ENCODE results near the gene RPS19. TPM values are rescaled to one million over a fixed set of nuclear protein-coding genes. Genes with fewer than 3 reads are reported as not detected.
A peak's percentile ranks its signal among the peaks of the same experiment; 100 is the strongest.
"Not testable (repeated sequence)": the region's sequence is repeated elsewhere in the genome, so short reads cannot be mapped to it uniquely, and the experiment has no call there.

RPS19 gene
- total and polyA plus RNA-seq, 9 donors, result 2,442 to 4,411 (median 2,569) TPM

DNA sequence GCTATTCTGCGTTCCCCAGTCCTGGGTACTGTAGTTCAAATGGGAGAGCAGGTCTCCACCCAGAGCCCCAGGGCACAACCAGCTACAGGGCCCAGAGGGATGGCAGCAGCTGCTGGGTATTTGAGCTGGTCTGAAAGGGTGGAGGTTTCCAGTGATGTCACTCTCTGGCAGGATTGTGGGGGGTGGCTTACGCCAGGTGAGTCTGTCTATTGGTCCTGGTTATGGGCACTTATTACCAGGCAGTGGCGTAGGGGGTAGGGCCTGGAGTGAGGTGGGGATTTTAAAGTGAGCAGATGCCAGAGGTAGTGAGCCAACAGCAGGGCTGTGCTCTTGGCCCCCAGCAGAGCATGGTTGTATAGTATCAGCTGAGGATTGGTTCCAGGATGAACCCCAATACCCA, 6.2 kb downstream of the RPS19 start:
- Histone ChIP-seq H3K9me3 (replicated peaks; ENCODE audit: control insufficient read depth, low read depth, low read length) (no peaks in the 10 kb centered on the region), H3K27me3 (ENCODE audit: control insufficient read depth, insufficient read depth, low read length) (no peaks in the 10 kb centered on the region), H3K4me3 (ENCODE audit: low read length) (no peak overlapping the region), H3K27ac (ENCODE audit: low read length) (no peak overlapping the region), H3K4me1 (ENCODE audit: control insufficient read depth, insufficient read depth, low read length) (peaks cover 15% of the 10 kb centered on the region), H3K36me3 (ENCODE audit: control insufficient read depth, insufficient read depth, low read length) (peaks cover 88% of the 10 kb centered on the region)
- 85% methylated on average over 3 of the region's 3 CpGs for WGBS (ENCODE audit: insufficient coverage)
- no peak for DNase-seq

DNA sequence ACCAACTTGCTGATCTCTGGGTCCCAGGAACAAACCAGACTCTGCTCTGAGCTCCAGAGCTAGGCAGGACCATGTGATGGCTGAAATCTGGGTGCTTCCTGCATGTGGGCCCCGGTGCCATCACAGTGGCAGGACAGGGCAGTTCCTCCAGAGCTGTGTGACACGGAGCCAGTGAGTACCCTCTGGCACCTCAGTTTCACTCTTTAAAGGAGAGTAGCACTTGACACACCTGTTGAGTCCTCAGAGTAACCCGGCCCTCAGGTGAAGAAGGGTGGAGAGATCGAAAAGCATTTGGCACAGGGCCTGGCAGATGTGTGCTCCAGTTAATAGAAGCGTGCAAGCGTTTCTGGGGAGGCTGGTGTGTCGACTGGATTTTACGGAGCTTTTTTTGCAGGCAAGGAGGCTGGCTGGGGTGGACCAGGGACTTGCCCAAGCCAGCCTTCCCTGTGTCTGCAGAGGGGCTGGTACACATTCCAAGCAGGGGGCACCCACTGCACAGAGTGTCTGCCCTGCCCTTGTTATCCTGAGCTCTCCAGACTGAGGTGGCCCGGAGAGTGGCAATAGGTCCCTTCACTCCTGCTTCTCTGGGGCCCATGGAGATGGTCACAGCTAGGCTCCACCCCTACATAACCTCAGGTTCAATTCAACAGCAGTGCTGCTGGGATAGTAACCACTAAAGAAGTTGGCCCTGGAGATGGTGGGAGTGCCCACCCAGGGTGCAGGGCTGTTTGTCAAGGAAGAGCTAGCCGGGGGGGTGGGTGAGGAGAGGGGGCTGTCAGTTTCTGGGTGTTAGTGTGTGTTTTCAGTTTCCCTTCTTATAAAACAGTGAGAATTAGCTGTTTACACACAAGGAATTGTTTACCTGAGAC, 8.3 kb downstream of the RPS19 start:
- no peak for DNase-seq
- no peaks in the 10 kb centered on the region for H3K27me3 ChIP-seq (ENCODE audit: control insufficient read depth, insufficient read depth, low read length)
- H3K9me3 ChIP-seq (replicated peaks; ENCODE audit: control insufficient read depth, low read depth, low read length), result no peaks in the 10 kb centered on the region
- peaks cover 8% of the 10 kb centered on the region for H3K4me1 ChIP-seq (ENCODE audit: control insufficient read depth, insufficient read depth, low read length)
- no peak overlapping the region for H3K27ac ChIP-seq (ENCODE audit: low read length)
- WGBS (ENCODE audit: insufficient coverage), result 73% methylated on average over 8 of the region's 10 CpGs
- H3K36me3 ChIP-seq (ENCODE audit: control insufficient read depth, insufficient read depth, low read length), result peaks cover 75% of the 10 kb centered on the region
- H3K4me3 ChIP-seq (ENCODE audit: low read length), result no peak overlapping the region

DNA sequence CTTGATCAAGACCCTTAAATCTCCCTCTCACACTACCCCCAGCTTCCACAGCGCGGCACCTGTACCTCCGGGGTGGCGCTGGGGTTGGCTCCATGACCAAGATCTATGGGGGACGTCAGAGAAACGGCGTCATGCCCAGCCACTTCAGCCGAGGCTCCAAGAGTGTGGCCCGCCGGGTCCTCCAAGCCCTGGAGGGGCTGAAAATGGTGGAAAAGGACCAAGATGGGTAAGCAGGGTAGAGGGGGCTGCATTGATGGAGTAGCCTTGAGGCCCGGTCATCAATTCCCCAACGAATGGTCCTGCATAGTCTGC, 8.9 kb downstream of the RPS19 start:
- H3K4me3 ChIP-seq (ENCODE audit: low read length), result no peak overlapping the region
- H3K27me3 ChIP-seq (ENCODE audit: control insufficient read depth, insufficient read depth, low read length), result no peaks in the 10 kb centered on the region
- H3K9me3 ChIP-seq (replicated peaks; ENCODE audit: control insufficient read depth, low read depth, low read length), result no peaks in the 10 kb centered on the region
- DNase-seq, result no peak
- H3K27ac ChIP-seq (ENCODE audit: low read length), result no peak overlapping the region
- 87% methylated on average over 8 of the region's 12 CpGs for WGBS (ENCODE audit: insufficient coverage)
- peaks cover 70% of the 10 kb centered on the region for H3K36me3 ChIP-seq (ENCODE audit: control insufficient read depth, insufficient read depth, low read length)
- peaks cover 8% of the 10 kb centered on the region for H3K4me1 ChIP-seq (ENCODE audit: control insufficient read depth, insufficient read depth, low read length)

DNA sequence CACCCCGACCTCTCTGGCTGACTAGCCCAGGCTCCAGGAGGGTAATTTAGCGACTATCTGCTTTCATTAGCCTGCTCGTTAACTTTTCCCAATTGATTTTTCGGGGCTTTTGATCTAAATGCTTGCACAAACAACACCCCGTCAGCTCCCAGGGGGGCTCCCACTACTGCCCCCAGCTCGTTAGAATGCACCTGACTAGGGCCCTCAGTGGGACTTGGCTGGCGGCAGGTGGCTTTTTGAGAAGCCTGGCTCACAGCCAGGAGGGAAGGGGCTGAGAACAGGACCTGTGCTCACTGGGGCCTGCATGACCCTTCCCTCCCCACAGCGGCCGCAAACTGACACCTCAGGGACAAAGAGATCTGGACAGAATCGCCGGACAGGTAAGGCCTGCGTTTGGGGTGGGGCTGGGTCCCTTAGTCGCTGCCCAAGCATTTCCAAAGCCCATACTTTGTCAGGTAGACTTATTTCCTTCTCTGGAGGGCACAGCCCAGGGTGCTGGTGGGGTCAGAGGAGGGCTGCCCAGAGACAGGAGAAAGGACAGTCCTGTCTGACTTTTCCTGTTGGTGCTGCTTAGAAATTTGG, 9.4 kb downstream of the RPS19 start:
- peaks cover 65% of the 10 kb centered on the region for H3K36me3 ChIP-seq (ENCODE audit: control insufficient read depth, insufficient read depth, low read length)
- DNase-seq, result no peak
- H3K27ac ChIP-seq (ENCODE audit: low read length), result no peak overlapping the region
- no peaks in the 10 kb centered on the region for H3K27me3 ChIP-seq (ENCODE audit: control insufficient read depth, insufficient read depth, low read length)
- H3K4me3 ChIP-seq (ENCODE audit: low read length), result no peak overlapping the region
- 63% methylated on average over 10 of the region's 13 CpGs for WGBS (ENCODE audit: insufficient coverage)
- H3K4me1 ChIP-seq (ENCODE audit: control insufficient read depth, insufficient read depth, low read length), result peaks cover 8% of the 10 kb centered on the region
- no peaks in the 10 kb centered on the region for H3K9me3 ChIP-seq (replicated peaks; ENCODE audit: control insufficient read depth, low read depth, low read length)

DNA sequence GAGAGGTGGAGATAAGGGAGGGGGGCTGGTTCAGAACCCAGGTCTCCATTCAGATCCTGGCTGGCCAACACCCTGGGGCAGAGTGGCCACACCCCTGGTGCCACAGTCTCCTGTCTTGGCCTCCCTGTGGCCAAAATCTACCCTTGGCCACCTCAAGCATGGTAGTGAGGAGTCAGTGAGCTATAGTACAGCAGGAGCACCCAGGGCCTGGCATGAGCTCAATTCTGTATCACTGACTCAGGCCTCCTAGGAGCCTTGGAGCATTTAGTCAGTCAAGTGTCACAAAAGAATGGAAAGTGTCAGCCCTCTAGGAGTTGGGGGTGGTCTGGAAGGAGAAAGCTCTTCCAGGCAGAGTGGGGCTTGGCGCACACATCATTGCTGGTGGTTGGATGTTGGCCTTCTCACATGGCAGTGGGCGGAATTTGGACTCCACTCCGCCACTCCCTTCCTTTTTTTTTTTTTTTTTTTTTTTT, 10.4 kb downstream of the RPS19 start:
- Histone ChIP-seq H3K27me3 (ENCODE audit: control insufficient read depth, insufficient read depth, low read length) (no peaks in the 10 kb centered on the region), H3K4me3 (ENCODE audit: low read length) (no peak overlapping the region), H3K9me3 (replicated peaks; ENCODE audit: control insufficient read depth, low read depth, low read length) (no peaks in the 10 kb centered on the region), H3K27ac (ENCODE audit: low read length) (no peak overlapping the region), H3K4me1 (ENCODE audit: control insufficient read depth, insufficient read depth, low read length) (peaks cover 8% of the 10 kb centered on the region), H3K36me3 (ENCODE audit: control insufficient read depth, insufficient read depth, low read length) (peaks cover 55% of the 10 kb centered on the region)
- no CpG with 5 or more reads among the region's 3 CpGs for WGBS (ENCODE audit: insufficient coverage)
- no peak for DNase-seq

DNA sequence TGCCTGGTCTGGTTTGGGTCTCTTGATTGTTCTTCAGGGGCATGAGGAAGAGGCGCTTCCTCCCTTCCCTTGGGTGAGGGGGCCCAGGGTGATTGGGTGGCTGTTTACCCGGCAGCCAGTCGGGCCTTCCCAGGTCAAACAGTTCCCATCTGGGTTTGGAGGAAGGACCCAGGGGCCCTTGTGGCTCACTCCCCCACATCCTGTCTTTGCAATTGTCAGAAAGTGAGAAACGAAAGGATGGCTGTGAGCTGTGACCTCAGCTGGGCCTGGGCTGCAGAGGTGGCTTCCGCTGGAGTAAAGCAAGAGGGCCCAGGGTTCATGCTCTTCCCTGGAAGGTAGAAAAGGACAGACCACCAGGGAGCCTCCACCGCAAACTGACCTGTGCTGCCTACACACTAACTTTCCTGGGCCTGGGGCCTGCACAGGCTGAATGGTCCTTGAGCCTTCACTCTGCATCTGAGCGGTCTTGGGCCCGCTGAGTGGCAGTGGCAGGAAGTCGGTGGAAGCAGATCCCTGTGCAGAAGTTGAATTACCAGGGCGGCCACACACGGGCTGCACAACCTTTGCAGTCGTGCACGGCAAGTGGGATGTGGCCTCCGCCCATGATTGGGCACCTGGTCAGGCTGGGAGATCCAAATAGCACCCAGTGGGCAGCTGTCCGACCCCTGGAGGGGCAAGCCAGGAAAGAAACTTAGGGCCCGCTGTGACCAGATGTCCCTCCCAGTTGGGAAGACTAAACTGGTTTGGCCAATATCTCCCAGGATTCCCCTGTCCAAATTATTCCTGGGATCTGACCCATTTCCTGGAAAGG, 11.7 kb downstream of the RPS19 start:
- peaks cover 47% of the 10 kb centered on the region for H3K36me3 ChIP-seq (ENCODE audit: control insufficient read depth, insufficient read depth, low read length)
- peak; percentile 47 for DNase-seq
- peak overlapping the region; percentile 29 for H3K27ac ChIP-seq (ENCODE audit: low read length)
- H3K9me3 ChIP-seq (replicated peaks; ENCODE audit: control insufficient read depth, low read depth, low read length), result no peaks in the 10 kb centered on the region
- no peaks in the 10 kb centered on the region for H3K27me3 ChIP-seq (ENCODE audit: control insufficient read depth, insufficient read depth, low read length)
- H3K4me3 ChIP-seq (ENCODE audit: low read length), result no peak overlapping the region
- H3K4me1 ChIP-seq (ENCODE audit: control insufficient read depth, insufficient read depth, low read length), result peaks cover 8% of the 10 kb centered on the region
- 61% methylated on average over 10 of the region's 16 CpGs for WGBS (ENCODE audit: insufficient coverage)

DNA sequence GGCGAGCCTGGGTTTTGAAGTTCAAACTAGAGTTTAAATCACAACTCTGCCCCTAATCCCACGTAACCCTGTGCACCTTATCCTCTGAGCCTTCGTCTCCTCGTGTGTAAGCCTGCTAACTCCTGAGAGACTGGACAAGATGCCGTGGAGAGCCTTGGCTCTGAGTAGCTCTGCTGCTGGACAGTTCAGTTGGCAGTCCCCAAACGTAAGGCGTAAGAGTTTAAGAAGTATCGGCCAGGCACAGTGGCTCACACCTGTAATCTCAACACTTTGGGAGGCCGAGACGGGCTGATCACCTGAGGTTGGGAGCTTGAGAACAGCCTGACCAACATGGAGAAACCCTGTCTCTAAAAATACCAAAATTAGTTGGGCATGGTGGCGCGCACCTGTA, 12.3 kb downstream of the RPS19 start:
- Histone ChIP-seq H3K27ac (ENCODE audit: low read length) (no peak overlapping the region), H3K4me3 (ENCODE audit: low read length) (no peak overlapping the region), H3K4me1 (ENCODE audit: control insufficient read depth, insufficient read depth, low read length) (peaks cover 10% of the 10 kb centered on the region), H3K36me3 (ENCODE audit: control insufficient read depth, insufficient read depth, low read length) (peaks cover 41% of the 10 kb centered on the region), H3K9me3 (replicated peaks; ENCODE audit: control insufficient read depth, low read depth, low read length) (no peaks in the 10 kb centered on the region), H3K27me3 (ENCODE audit: control insufficient read depth, insufficient read depth, low read length) (no peaks in the 10 kb centered on the region)
- DNase-seq, result no peak
- WGBS (ENCODE audit: insufficient coverage), result 88% methylated on average over 10 of the region's 12 CpGs

DNA sequence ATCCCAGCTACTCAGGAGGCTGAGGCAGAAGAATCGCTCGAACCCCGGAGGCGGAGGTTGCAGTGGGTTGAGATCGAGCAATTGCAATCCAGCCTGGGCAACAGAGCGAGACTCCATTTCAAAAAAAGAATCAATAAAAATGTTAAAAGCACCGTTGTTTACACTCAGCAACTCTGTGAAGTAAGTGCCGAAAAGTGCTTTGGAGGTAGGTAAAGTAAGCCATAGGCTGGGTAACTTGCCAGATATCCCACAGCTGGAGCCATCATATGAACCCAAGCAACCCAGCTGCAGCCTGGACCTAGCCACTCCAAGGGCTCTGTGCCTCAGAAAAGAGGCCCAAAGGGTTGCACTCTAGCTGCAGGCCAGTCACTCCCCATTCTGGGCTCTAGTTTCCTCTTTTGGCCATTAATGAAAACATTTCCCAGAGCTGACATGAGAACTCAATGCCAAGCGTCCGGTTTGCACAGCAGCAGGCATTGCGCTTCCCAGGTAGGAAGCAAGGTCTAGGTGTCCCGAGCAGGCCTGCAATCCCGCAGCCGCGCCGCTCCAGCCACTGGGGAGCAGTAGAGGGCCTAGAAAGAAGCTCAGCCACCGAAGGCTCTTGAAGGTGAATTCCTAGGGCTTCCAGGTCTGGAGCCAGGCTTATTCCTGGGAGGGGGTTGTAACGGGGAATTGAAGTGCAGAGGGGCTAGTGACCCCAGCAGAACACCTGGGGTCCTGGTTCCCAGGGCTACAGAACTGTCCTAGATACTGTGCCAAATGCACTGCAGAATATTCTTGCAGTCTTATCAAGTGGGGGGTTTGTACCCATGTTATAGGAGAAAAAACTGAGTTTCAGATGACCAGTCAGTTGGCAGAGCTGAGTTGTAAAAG, 13.0 kb downstream of the RPS19 start:
- H3K4me1 ChIP-seq (ENCODE audit: control insufficient read depth, insufficient read depth, low read length), result peaks cover 10% of the 10 kb centered on the region
- peaks cover 38% of the 10 kb centered on the region for H3K36me3 ChIP-seq (ENCODE audit: control insufficient read depth, insufficient read depth, low read length)
- no peaks in the 10 kb centered on the region for H3K9me3 ChIP-seq (replicated peaks; ENCODE audit: control insufficient read depth, low read depth, low read length)
- WGBS (ENCODE audit: insufficient coverage), result 20% methylated on average over 11 of the region's 18 CpGs
- H3K27me3 ChIP-seq (ENCODE audit: control insufficient read depth, insufficient read depth, low read length), result no peaks in the 10 kb centered on the region
- no peak overlapping the region for H3K4me3 ChIP-seq (ENCODE audit: low read length)
- no peak overlapping the region for H3K27ac ChIP-seq (ENCODE audit: low read length)
- DNase-seq, result peak; percentile 54

DNA sequence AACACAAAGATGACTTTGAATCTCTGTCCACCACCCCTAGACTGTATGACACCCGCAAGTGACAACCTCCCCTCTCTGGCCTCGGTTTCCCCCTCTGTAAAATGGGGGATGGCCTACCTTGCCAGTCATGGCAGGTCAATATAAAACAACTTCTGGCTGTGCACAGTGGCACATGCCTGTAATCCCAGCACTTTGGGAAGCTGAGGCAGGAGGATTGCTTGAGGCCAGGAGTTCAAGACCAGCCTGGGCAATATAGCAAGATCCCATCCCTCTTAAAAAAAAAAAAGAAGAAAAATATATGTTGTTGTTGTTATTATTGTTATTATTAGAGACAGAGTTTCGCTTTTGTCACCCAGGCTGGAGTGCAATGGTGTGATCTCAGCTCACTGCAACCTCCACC, 15.9 kb downstream of the RPS19 start:
- not testable (repeated sequence) for DNase-seq; H3K27ac ChIP-seq (ENCODE audit: low read length); H3K9me3 ChIP-seq (replicated peaks; ENCODE audit: control insufficient read depth, low read depth, low read length); H3K27me3 ChIP-seq (ENCODE audit: control insufficient read depth, insufficient read depth, low read length); H3K4me3 ChIP-seq (ENCODE audit: low read length)
- Histone ChIP-seq H3K4me1 (ENCODE audit: control insufficient read depth, insufficient read depth, low read length) (peaks cover 10% of the 10 kb centered on the region), H3K36me3 (ENCODE audit: control insufficient read depth, insufficient read depth, low read length) (peaks cover 11% of the 10 kb centered on the region)
- WGBS (ENCODE audit: insufficient coverage), result no CpG with 5 or more reads among the region's 3 CpGs
